Stimulated activated CD8-positive, alpha-beta memory T cell treated with anti-CD3 and anti-CD28 coated beads, Interleukin-15, amount 100 ng/mL, for 4 hours (primary cell): ENCODE measurements around the gene TCF12.

Experiments
- DNase-seq, 2 donors: peaks; one replicate each; pipeline ENCODE4 v3.0.0-alpha.2; 2020; ENCODE audit warnings: low read depth in 2 of 2

Gene TCF12

GRCh38 chr15:57018151-57018550 is 99.7 kb downstream of the TCF12 start:
- no peak for DNase-seq

- no peak for DNase-seq
Measured at GRCh38 chr15:57019496-57020160, 101.2 kb downstream of the TCF12 start.

GRCh38 chr15:57025264-57025926 is 107.0 kb downstream of the TCF12 start:
- DNase-seq = no peak

- no peak for DNase-seq
Measured at GRCh38 chr15:57026016-57026592, 107.7 kb downstream of the TCF12 start.

GRCh38 chr15:57027596-57027995 is 109.2 kb downstream of the TCF12 start:
- DNase-seq = no peak

- DNase-seq = no peak
Measured at GRCh38 chr15:57028176-57028575, 109.7 kb downstream of the TCF12 start.

GRCh38 chr15:57030011-57030410 is 111.6 kb downstream of the TCF12 start:
- no peak for DNase-seq

GRCh38 chr15:57031082-57031481 is 112.6 kb downstream of the TCF12 start:
- DNase-seq = no peak

- no peak for DNase-seq
Measured at GRCh38 chr15:57031605-57032004, 113.2 kb downstream of the TCF12 start.

- DNase-seq = no peak
Measured at GRCh38 chr15:57032338-57032737, 113.9 kb downstream of the TCF12 start.

GRCh38 chr15:57033715-57034439 is 115.4 kb downstream of the TCF12 start:
- no peak for DNase-seq

GRCh38 chr15:57034613-57035012 is 116.2 kb downstream of the TCF12 start:
- DNase-seq = no peak

- DNase-seq = no peak
Measured at GRCh38 chr15:57035664-57036063, 117.2 kb downstream of the TCF12 start.

- DNase-seq = no peak
Measured at GRCh38 chr15:57036352-57036751, 117.9 kb downstream of the TCF12 start.

GRCh38 chr15:57037548-57037947 is 119.1 kb downstream of the TCF12 start:
- DNase-seq = no peak

- DNase-seq = no peak
Measured at GRCh38 chr15:57038040-57038439, 119.6 kb downstream of the TCF12 start.

- DNase-seq = no peak
Measured at GRCh38 chr15:57038496-57038895, 120.1 kb downstream of the TCF12 start.

GRCh38 chr15:57041416-57041815 is 123.0 kb downstream of the TCF12 start:
- DNase-seq = no peak

GRCh38 chr15:57044072-57044702 is 125.7 kb downstream of the TCF12 start:
- no peak for DNase-seq

GRCh38 chr15:57044970-57045369 is 126.5 kb downstream of the TCF12 start:
- no peak for DNase-seq

GRCh38 chr15:57045741-57046382 is 127.4 kb downstream of the TCF12 start:
- DNase-seq = no peak
